Stimulated activated CD8-positive, alpha-beta memory T cell treated with anti-CD3 and anti-CD28 coated beads, Interleukin-2, amount 100 ng/mL, for 48 hours (primary cell): ENCODE measurements around the gene CROCC2.
A peak's percentile ranks its signal among the peaks of the same experiment; 100 is the strongest.

Source experiments
- DNase-seq, 2 donors: peaks; one replicate each; pipeline ENCODE4 v3.0.0-alpha.2; 2020; ENCODE audit warnings: low read depth in 2 of 2

CROCC2 gene

DNA sequence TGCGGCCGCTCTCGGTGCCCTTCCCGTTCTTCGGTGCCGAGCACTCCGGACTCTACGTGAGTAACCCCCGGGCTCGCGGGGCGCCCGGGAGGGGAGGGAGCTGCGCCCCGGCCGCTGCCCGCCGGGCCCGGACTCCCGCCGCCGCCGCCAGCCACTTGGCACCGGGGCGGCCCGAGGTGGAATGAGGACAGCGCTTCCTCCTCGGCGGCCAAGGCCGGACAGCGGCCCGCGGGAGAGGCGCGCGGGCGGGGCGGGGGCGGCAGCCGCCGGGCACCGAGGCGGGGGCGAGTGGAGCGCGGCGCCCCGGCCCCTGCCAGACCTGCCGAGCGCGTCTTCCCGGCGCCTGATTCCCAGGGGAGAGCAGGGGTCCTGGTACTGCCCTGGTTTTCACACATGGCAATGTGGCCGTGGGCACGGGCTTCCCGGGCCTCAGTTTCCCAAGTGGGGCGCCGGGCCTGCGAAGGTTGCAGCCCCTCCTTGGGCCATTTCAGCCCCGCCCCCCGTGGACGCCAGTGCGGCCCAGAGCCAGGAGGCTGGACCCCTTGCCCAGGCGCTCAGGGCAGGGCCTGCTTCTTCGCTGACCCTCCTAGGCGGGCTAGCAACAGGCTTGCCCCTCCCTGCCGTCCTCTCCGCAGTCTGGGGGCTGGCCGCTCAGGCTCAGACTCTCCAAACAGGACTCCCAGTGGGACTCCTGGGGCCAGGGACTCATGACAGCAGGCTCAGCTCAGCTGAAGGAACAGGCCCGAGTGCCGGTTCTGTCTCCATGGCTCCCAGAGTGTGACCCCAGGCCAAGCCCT, 93.1 kb downstream of the CROCC2 start:
- no peak for DNase-seq

DNA sequence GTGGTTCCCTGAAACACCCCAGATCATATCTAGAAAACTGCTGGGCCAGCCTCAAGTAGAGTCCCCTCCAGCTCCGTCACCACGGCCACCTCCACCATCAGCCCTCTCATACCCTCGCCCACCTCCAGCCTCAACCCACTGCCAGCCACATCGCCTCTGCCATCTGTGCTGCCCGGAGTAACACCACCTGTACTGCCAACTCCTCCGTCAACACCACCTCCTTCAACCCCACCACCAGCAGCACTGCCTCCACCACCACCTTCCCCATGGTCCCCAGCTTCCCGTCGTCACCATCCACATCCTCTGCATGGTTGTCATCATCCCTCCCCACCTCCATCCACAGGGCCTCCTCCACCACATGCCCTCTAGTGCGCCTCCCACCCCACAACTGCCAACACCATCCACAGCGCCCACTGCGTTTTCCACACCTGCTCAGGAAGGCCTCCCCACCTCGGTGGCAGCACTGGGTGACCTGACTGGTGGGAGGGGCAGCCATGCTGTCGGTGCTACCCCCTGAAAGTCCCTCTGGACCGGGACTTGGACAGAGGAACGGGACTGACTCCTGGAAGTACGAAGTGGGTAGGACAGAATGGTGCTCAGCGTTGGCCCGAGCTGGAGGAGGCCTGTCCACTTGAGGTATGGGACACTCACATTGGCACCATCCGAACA, 93.9 kb downstream of the CROCC2 start:
- no peak for DNase-seq

DNA sequence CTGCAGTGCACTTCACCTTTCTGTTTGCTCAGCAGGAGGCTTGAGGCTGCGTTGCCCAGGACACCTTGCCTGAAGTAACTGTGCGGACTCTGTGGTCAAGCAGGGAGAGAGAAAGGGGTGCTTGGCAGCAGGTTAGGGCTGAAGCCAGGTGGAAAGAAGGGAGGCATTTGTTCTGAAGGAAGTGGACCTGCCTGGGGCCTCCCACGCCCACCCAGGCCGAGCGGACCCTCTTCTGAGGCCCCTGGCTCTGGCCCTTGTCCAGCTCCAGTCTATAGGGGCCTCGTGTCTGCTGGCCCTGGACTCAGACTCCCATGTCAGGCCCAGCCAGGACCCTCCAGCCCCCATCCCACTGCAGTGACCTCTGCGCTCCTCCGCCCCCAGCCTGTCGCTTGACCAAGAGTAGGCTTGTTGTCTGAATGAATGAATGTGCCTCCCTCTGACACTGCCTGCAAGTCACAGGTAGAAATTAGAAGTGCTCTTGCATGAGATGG, 94.7 kb downstream of the CROCC2 start:
- no peak for DNase-seq

- no peak for DNase-seq
Observed at GRCh38 chr2:241001413-241002274, 95.5 kb downstream of the CROCC2 start.

DNA sequence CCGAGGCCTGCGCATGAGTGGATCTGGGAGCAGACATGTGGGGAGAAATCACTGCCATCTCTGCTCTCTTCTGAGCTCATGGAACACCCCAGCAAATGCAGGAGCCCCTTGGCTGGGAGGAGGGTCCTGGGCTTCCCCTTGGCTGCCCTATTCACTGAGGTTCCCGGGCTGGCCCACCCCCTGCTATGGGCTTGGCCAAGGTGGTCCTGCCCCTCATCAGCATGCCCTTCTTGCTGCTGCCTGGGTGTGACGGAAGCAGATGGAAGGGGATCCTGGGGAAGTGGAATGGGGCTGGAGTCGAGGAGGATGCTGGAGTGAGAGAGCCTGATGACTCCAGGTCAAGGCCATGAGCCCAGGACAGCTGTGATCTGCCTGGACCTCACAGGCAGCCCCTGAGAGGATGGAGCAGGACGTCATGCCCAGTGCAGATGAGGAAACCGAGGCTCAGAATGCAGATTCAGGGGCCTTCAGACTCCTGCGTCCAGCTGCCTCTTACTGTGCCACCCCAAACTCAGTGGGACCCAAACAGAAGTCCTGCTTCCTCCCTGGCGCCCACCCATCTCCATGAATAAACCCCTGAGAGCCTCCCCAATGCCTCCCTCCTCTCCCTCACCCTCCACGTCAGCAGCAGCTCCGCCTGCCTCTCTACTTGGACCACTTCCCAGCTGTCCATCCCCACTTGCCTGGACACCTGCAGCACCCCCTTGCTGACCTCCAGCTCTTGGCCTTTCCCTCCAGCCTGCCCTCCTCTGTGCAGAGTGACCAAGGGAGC, 96.3 kb downstream of the CROCC2 start:
- no peak for DNase-seq

DNA sequence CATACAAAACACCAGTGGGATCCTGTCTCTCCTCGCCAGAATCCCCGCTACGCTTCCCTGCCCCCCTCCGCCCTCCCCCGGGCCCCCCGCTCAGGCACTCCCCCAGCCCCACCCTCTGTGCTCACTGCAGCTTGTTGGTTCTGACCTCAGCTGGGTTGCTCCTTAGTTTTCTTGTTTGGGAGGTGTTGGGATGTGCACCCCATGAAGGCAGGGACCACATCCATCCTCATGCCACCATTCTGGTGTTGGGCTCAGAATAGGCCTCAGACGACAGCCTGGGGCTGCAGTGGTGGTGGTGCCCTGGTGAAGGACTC, 96.9 kb downstream of the CROCC2 start:
- no peak for DNase-seq

- DNase-seq, result no peak
Observed at GRCh38 chr2:241003369-241003768, 97.2 kb downstream of the CROCC2 start.

DNA sequence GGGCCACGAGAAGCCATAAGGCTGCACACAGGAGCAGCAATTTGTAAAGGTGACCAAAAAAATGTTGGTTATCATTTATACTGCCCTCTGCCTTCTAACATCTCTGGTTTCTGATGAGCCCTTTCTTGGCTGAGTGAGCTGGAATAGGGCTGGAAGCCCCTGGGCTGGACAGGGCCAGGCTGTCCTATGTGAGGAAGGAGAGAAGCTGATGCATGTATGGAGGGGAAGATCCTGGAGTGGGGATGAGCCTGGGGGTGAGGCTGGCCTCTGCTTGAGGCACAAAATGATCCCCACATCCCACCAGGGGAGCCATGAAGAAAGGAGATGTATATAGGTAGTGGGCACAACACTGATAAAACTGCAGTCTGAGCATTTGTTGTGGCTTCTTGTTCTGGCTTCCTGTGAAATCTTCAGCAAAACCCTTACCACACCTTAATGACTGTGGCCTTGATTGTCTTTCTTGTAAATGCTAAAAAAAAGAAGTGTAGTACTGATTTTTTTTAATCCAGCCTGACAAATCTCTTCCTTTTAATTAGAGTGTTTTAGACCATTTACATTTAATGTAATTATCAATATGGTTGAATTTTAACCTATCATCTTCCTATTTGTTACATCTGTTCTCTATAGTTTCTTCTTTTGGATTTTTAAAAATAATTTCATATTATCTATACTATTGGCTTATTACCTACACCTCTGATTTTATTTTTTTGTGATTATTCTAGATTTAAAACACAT, 97.9 kb downstream of the CROCC2 start:
- no peak for DNase-seq

DNA sequence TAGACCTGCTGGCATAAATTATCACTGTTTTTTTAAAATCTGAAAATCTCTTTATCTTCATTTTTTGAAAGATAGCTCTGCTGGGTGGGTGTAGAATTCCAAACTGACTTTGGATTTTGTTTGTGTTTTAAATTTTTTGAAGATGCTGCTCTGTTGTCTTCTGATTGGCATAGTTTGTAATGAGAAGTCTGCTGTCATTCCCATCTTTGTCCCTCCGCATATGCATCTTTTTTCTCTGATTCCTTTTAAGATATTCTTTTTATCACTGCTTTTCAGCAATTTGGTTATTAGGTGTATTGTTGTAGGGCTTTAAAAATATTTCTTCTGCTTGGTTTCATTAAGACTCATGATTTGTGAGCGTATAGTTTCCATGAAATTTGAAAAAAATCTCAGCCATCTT, 99.4 kb downstream of the CROCC2 start:
- DNase-seq, result no peak

GRCh38 chr2:241006412-241006811, 100.3 kb downstream of the CROCC2 start:
- no peak for DNase-seq

DNA sequence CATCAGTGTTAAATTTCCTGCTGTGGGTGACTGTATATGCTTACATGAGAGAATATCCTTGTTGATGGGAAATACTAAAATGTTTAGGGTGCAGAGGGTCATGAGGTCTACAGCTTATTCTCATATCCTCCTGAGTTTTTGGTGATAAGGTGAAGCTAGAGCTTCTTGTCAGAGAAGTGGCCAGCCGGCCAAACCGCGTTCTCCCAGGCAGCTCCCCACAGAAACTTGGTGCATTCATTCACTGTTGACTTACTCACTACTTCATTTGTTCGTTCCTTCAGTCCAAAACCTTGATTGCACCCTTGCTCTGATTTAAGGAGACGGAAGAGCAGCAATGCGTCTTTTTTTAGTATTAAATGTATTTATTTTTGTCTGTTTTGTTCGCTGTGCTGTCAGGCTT, 101.0 kb downstream of the CROCC2 start:
- DNase-seq, result no peak

- no peak for DNase-seq
Observed at GRCh38 chr2:241007880-241008710, 102.0 kb downstream of the CROCC2 start.

DNA sequence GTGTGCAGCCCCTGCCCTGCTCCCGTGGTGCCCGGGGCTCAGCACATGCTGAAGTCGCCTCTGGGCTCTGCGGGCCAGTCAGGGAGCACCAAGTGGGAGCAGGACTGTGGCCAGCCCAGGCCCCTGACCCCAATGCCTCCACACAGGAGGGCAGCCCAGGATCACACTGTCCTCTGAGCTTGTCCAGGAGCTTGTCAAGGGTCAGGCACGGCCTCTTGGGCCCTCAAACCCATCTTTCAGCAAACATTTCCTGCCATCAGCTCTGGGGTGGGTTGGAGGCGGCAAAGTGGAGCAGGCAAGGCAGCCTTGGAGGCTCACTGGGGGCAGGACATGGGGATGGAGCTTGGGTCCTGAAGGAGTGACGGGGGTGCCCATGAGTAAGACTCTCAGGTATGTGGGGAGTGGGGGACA, 102.6 kb downstream of the CROCC2 start:
- DNase-seq, result no peak

DNA sequence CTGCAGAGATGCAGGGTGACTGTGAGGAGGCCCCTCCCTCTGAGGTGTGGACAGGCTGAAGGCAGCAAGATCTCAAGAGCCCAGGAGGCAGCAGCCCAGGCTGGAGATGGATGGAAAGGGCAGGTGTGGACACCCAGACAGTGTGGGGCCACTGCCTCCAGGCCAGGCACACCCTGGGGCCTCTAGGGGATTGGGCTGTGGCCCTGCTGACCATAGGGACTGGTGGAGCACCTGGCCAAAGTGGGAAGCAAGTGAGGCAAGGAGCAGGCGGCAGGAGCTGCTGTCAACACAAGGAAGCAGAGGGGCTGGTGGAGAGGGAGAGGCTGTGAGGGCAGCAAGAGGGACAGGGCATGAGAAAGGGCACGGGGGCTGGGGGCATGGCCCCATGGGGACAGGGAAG, 103.1 kb downstream of the CROCC2 start:
- no peak for DNase-seq

GRCh38 chr2:241009601-241010530, 103.7 kb downstream of the CROCC2 start:
- peak in 1 of 2 donors; percentile 29 for DNase-seq

DNA sequence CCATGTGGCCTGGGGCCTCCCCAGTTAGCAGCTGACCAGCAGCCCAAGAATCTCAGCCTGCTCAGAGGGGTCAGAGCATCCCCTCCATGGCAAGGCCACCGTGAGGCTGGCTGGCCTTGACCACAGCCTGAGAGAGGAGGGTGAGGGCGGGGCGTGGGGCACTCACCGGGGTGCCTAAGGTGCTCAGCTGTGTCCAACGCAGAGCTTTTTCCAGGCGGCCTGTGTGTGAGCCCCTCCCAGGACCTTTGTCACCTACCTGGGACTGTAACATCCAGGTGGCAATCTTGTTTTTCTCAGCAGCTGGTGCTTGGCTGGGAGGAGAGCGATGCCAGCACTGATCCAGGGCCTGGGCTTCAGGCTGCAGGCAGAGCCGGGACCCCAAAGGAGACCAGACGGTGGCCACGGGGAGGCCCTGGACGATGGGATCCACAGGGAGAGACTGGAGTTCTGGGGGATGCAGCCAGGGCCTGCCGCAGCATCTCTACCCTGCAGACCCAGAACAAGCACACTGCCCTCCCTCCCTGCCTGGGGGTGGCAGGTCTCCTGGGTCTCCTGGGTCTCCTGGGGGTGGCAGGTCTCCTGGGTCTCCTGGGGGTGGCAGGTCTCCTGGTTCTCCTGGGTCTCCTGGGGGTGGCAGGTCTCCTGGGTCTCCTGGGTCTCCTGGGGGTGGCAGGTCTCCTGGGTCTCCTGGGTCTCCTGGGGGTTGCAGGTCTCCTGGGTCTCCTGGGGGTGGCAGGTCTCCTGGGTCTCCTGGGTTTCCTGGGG, 104.6 kb downstream of the CROCC2 start:
- no peak for DNase-seq

DNA sequence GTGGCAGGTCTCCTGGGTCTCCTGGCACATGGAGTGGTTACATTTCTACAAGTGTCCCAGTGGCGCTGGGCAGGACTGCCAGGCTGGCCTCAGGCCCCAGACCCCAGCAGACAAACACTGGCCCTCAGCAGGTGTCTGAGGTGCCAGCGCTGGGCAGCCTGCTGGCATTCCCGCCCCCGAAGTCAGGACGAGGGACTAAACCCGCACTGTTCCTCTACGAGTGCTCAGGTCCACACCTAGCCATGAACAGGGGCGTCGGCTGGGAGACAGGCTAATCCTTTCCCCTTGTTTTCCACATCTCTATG, 105.1 kb downstream of the CROCC2 start:
- no peak for DNase-seq

- DNase-seq, result no peak
Observed at GRCh38 chr2:241011751-241012510, 105.8 kb downstream of the CROCC2 start.
